K562 (cell line): ENCODE measurements around the gene RASIP1. TPM values are rescaled to one million over a fixed set of nuclear protein-coding genes. Genes with fewer than 3 reads are reported as not detected.
A peak's percentile ranks its signal among the peaks of the same experiment; 100 is the strongest.

Source experiments
- ETV1 ChIP-seq: fragments of 450-650 bp; conservative IDR thresholded peaks from 2 replicates; pipeline ENCODE4 v1.6.1; 2016; ENCODE audit warnings: missing genetic modification characterization, control low read depth, low read depth, missing compliant biosample characterization
- MAZ ChIP-seq, 2 experiments: fragments of 450-650 bp in 1 of 2; sonication (generic) in 1 of 2; formaldehyde crosslinking; IDR thresholded peaks in 1 of 2; conservative IDR thresholded peaks in 1 of 2; 2 replicates each; pipeline versions ENCODE4 v1.4.0 to v1.5.0; 2020; ENCODE audit warnings: mild to moderate bottlenecking in 1 of 2, missing genetic modification reagents in 1 of 2
- MEF2A ChIP-seq: IDR thresholded peaks from 2 replicates; pipeline ENCODE4 v1.6.1; 2011; ENCODE audit warnings: low read depth, mild to moderate bottlenecking, low read length, moderate library complexity; ENCODE audit not compliant: control insufficient read depth
- polyA plus RNA-seq, 8 experiments: library from polyadenylated mRNA; depleted of rRNA in 4 of 8; stranded (reverse) in 5 of 8; unstranded in 3 of 8; fragments of >200 nt; fragmentation: Nextera tagmentation in 2 of 8; fragmentation: Illumina TruSeq in 1 of 8; extraction: Ambion mirVana in 2 of 8; extraction: Trizol in 1 of 8; gene quantifications; 2 replicates each; pipeline versions ENCODE4 v1.2.1 to v1.2.3, GENCODE V29; 2011 to 2014; ENCODE audit warnings: inconsistent platforms in 1 of 8, missing spikeins in 1 of 8
- total RNA-seq, 7 experiments: library from RNA; depleted of rRNA in 6 of 7; stranded (reverse); fragments of >200 nt in 6 of 7; fragmentation: Illumina TruSeq in 2 of 7; extraction: Trizol in 2 of 7; gene quantifications; 2 replicates each; pipeline versions ENCODE4 v1.2.1 to v1.2.3, GENCODE V29; 2011 to 2021; ENCODE audit warnings: low replicate concordance in 1 of 7
- TF ChIP-seq, protein P1 (sequence below), 2 experiments: fragments of 450-650 bp; formaldehyde crosslinking in 1 of 2; IDR thresholded peaks; 2 replicates each; pipeline versions ENCODE4 v1.4.0 to v1.6.1; 2014 to 2020; ENCODE audit warnings: mild to moderate bottlenecking in 2 of 2, borderline replicate concordance in 1 of 2, low read depth in 1 of 2
- TF ChIP-seq, protein P2 (sequence below): fragments of 200-600 bp; sonication (generic); IDR thresholded peaks from one replicate; pipeline ENCODE4 v1.6.1; 2012; ENCODE audit warnings: mild to moderate bottlenecking, low read depth, low read length, inconsistent platforms
- TF ChIP-seq, protein P3 (sequence below): fragments of 250-450 bp; sonication (Bioruptor Pico); IDR thresholded peaks from 2 replicates; pipeline ENCODE4 v1.8.0; 2021; ENCODE audit warnings: borderline replicate concordance, mild to moderate bottlenecking, moderate library complexity; ENCODE audit not compliant: poor library complexity, severe bottlenecking

The RASIP1 gene
- total and polyA plus RNA-seq, 9 of the 15 experiments (the other 6 are each of a cell fraction or from before 2014, with no cell fraction given), result 0.20 to 4.7 (median 1.5) TPM

DNA sequence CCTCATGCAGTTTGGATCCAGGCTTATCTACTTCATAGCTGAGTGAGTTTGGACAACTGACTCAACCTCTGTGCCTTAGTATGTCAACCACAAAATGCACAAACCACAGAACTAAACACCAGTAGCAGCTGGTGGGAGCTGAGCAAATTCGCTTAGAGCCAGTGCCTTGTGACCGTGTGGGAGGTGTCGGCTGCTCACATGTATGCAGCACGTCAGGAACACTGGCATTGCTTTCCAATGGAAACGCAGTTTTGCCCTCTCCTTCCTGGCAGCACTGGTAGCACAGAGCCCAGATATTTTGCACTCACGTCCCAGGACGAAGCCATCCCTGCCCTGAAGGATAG lies 59.3 kb downstream of the RASIP1 start (continued):
- TF ChIP-seq, protein P1, sequence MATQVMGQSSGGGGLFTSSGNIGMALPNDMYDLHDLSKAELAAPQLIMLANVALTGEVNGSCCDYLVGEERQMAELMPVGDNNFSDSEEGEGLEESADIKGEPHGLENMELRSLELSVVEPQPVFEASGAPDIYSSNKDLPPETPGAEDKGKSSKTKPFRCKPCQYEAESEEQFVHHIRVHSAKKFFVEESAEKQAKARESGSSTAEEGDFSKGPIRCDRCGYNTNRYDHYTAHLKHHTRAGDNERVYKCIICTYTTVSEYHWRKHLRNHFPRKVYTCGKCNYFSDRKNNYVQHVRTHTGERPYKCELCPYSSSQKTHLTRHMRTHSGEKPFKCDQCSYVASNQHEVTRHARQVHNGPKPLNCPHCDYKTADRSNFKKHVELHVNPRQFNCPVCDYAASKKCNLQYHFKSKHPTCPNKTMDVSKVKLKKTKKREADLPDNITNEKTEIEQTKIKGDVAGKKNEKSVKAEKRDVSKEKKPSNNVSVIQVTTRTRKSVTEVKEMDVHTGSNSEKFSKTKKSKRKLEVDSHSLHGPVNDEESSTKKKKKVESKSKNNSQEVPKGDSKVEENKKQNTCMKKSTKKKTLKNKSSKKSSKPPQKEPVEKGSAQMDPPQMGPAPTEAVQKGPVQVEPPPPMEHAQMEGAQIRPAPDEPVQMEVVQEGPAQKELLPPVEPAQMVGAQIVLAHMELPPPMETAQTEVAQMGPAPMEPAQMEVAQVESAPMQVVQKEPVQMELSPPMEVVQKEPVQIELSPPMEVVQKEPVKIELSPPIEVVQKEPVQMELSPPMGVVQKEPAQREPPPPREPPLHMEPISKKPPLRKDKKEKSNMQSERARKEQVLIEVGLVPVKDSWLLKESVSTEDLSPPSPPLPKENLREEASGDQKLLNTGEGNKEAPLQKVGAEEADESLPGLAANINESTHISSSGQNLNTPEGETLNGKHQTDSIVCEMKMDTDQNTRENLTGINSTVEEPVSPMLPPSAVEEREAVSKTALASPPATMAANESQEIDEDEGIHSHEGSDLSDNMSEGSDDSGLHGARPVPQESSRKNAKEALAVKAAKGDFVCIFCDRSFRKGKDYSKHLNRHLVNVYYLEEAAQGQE (IDR thresholded peaks at IDR 0.05; ENCODE audit: borderline replicate concordance), result peak; percentile 59; the same call in 1 of the 2 replicates
- TF ChIP-seq, protein P1 (CRISPR knock-in tag; IDR thresholded peaks at IDR 0.05; ENCODE audit: low read depth), result no peak
- TF ChIP-seq MAZ (CRISPR knock-in tag; conservative IDR thresholded peaks at IDR 0.05 in 1 of 2, IDR thresholded peaks at IDR 0.05 in 1 of 2) (peak in 1 of 2 experiments; percentile 53; a peak in 1 of 4 replicates), MEF2A (no peak), ETV1 (tag) (no peak)
- TF ChIP-seq, protein P2, sequence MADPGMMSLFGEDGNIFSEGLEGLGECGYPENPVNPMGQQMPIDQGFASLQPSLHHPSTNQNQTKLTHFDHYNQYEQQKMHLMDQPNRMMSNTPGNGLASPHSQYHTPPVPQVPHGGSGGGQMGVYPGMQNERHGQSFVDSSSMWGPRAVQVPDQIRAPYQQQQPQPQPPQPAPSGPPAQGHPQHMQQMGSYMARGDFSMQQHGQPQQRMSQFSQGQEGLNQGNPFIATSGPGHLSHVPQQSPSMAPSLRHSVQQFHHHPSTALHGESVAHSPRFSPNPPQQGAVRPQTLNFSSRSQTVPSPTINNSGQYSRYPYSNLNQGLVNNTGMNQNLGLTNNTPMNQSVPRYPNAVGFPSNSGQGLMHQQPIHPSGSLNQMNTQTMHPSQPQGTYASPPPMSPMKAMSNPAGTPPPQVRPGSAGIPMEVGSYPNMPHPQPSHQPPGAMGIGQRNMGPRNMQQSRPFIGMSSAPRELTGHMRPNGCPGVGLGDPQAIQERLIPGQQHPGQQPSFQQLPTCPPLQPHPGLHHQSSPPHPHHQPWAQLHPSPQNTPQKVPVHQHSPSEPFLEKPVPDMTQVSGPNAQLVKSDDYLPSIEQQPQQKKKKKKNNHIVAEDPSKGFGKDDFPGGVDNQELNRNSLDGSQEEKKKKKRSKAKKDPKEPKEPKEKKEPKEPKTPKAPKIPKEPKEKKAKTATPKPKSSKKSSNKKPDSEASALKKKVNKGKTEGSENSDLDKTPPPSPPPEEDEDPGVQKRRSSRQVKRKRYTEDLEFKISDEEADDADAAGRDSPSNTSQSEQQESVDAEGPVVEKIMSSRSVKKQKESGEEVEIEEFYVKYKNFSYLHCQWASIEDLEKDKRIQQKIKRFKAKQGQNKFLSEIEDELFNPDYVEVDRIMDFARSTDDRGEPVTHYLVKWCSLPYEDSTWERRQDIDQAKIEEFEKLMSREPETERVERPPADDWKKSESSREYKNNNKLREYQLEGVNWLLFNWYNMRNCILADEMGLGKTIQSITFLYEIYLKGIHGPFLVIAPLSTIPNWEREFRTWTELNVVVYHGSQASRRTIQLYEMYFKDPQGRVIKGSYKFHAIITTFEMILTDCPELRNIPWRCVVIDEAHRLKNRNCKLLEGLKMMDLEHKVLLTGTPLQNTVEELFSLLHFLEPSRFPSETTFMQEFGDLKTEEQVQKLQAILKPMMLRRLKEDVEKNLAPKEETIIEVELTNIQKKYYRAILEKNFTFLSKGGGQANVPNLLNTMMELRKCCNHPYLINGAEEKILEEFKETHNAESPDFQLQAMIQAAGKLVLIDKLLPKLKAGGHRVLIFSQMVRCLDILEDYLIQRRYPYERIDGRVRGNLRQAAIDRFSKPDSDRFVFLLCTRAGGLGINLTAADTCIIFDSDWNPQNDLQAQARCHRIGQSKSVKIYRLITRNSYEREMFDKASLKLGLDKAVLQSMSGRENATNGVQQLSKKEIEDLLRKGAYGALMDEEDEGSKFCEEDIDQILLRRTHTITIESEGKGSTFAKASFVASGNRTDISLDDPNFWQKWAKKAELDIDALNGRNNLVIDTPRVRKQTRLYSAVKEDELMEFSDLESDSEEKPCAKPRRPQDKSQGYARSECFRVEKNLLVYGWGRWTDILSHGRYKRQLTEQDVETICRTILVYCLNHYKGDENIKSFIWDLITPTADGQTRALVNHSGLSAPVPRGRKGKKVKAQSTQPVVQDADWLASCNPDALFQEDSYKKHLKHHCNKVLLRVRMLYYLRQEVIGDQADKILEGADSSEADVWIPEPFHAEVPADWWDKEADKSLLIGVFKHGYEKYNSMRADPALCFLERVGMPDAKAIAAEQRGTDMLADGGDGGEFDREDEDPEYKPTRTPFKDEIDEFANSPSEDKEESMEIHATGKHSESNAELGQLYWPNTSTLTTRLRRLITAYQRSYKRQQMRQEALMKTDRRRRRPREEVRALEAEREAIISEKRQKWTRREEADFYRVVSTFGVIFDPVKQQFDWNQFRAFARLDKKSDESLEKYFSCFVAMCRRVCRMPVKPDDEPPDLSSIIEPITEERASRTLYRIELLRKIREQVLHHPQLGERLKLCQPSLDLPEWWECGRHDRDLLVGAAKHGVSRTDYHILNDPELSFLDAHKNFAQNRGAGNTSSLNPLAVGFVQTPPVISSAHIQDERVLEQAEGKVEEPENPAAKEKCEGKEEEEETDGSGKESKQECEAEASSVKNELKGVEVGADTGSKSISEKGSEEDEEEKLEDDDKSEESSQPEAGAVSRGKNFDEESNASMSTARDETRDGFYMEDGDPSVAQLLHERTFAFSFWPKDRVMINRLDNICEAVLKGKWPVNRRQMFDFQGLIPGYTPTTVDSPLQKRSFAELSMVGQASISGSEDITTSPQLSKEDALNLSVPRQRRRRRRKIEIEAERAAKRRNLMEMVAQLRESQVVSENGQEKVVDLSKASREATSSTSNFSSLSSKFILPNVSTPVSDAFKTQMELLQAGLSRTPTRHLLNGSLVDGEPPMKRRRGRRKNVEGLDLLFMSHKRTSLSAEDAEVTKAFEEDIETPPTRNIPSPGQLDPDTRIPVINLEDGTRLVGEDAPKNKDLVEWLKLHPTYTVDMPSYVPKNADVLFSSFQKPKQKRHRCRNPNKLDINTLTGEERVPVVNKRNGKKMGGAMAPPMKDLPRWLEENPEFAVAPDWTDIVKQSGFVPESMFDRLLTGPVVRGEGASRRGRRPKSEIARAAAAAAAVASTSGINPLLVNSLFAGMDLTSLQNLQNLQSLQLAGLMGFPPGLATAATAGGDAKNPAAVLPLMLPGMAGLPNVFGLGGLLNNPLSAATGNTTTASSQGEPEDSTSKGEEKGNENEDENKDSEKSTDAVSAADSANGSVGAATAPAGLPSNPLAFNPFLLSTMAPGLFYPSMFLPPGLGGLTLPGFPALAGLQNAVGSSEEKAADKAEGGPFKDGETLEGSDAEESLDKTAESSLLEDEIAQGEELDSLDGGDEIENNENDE, result no peak
- TF ChIP-seq, protein P3, sequence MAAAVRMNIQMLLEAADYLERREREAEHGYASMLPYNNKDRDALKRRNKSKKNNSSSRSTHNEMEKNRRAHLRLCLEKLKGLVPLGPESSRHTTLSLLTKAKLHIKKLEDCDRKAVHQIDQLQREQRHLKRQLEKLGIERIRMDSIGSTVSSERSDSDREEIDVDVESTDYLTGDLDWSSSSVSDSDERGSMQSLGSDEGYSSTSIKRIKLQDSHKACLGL (CRISPR knock-in tag), result no peak
